Lung (tissue), 12 donors: ENCODE measurements around the gene TPRA1. TPM values are rescaled to one million over a fixed set of nuclear protein-coding genes. Genes with fewer than 3 reads are reported as not detected.
A peak's percentile ranks its signal among the peaks of the same experiment; 100 is the strongest.

Experiments
- ATAC-seq: fragments of 200-7000 bp; cut with Tn5 transposase; one replicate; pipeline ENCODE4 v1.9.1; 2020; ENCODE audit warnings: moderate number of reproducible peaks; ENCODE audit not compliant: insufficient read depth, low FRiP score
- DNase-seq, 3 donors: peaks; one replicate each; pipeline ENCODE4 v3.0.0-alpha.2; 2013 to 2017
- H3K27ac ChIP-seq, 2 donors: one replicate each; pipeline ENCODE4 v1.5.1; 2013; ENCODE audit warnings: mild to moderate bottlenecking in 2 of 2, moderate library complexity in 2 of 2, control low read depth in 1 of 2, inconsistent platforms in 1 of 2, low read depth in 1 of 2, low read length in 1 of 2
- H3K27me3 ChIP-seq, 3 donors: one replicate each; pipeline ENCODE4 v1.5.1; 2013; ENCODE audit warnings: low read length in 2 of 3; ENCODE audit not compliant: control insufficient read depth in 3 of 3, insufficient read depth in 3 of 3
- H3K36me3 ChIP-seq, 4 donors: one replicate each; pipeline ENCODE4 v1.5.1; 2013; ENCODE audit warnings: low read length in 4 of 4, mild to moderate bottlenecking in 1 of 4, moderate library complexity in 1 of 4; ENCODE audit not compliant: control insufficient read depth in 4 of 4, insufficient read depth in 4 of 4
- H3K4me1 ChIP-seq, 5 donors: one replicate each; pipeline ENCODE4 v1.5.1; 2013; ENCODE audit warnings: low read length in 5 of 5, mild to moderate bottlenecking in 2 of 5, moderate library complexity in 1 of 5; ENCODE audit not compliant: control insufficient read depth in 5 of 5, insufficient read depth in 5 of 5
- H3K4me3 ChIP-seq: one replicate; pipeline ENCODE4 v1.5.1; 2013; ENCODE audit warnings: mild to moderate bottlenecking, control low read depth, moderate library complexity
- H3K9ac ChIP-seq, 2 donors: one replicate each; pipeline ENCODE4 v1.5.1; 2013; ENCODE audit warnings: low read length in 2 of 2, control low read depth in 1 of 2; ENCODE audit not compliant: insufficient read depth in 1 of 2
- H3K9me3 ChIP-seq, 4 donors: one replicate each; pipeline ENCODE4 v1.5.1; 2013; ENCODE audit warnings: low read length in 3 of 4, mild to moderate bottlenecking in 1 of 4, moderate library complexity in 1 of 4; ENCODE audit not compliant: control insufficient read depth in 4 of 4, insufficient read depth in 3 of 4
- WGBS, 2 donors: extraction: QIAGEN DNeasy Blood & Tissue Kit; methylation state at CpG; one replicate each; pipeline ENCODE4 v1.1.7; 2013; 5-methylcytosine and 5-hydroxymethylcytosine counted together
- polyA plus RNA-seq, 2 donors: library from polyadenylated mRNA; stranded (reverse); fragments of 200-250 nt; gene quantifications; one replicate each; pipeline ENCODE4 v1.2.1, GENCODE V29; 2013
- total RNA-seq, 2 donors: library from RNA; depleted of rRNA in 1 of 2; stranded (reverse); fragments of >200 nt in 1 of 2; gene quantifications; one replicate each; pipeline ENCODE4 v1.2.1, GENCODE V29; 2014 to 2021
- TF ChIP-seq, protein P1 (sequence below): IDR thresholded peaks from 2 replicates; pipeline ENCODE4 v1.5.1; 2012; ENCODE audit warnings: mild to moderate bottlenecking; ENCODE audit errors: control extremely low read depth, extremely low read depth
- donor health status: control.
- donor health status: control.
- donor health status: Bipolar disorder and iron deficiency.
- donor health status: healthy.
- donor health status: DM: yes; HTN: yes; CAD: no.

TPRA1 gene
- total and polyA plus RNA-seq, 4 donors: 28.9 to 53.2 (median 38.0) TPM

DNA sequence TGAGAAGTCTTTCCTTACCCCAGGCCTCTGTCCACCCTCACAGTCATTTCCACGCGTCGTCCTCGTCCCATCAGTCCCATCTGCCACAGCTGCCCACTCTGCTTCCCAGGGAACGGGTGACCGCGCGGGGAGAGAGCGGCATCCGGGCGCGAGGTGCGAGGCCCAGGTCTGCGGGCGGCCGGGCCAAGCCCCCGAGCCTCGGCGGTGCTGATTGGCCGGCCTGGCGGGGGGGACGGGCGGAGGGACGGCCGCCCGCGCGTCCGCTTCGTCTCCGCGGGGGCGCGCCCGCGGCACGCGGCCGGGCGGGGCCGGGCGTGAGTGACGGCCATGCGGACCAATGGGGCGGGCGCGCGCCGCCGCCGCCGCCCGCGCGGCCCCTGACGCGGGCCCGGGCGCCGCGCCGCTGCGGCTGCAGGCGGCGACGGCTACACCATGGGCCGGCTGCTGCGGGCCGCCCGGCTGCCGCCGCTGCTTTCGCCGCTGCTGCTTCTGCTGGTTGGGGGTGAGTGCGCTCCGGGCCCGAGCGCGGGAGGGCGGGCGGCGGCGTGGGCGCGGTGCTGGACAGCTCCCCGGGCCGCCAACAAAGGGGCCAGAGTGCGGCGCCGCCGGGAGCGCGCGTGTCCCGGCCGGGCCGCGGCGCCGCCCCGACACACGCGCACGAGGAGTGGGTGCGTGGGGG, 38.4 kb upstream of the TPRA1 start, which contains the start of gene PODXL2:
TSS of gene PODXL2 (plus strand) at position 398 of the 679 bp plus-strand sequence. CDS start at position 433, 35 bp downstream.
- Histone ChIP-seq H3K4me3 (peak within 1 kb of the TSS; percentile 47), H3K36me3 (no peaks in the 10 kb centered on the region), H3K4me1 (peaks cover 0 to 16% (median 15%) of the 10 kb centered on the region in 5 donors), H3K27ac (no peak within 1 kb of the TSS), H3K9me3 (peaks cover 0 to 3% (median 0%) of the 10 kb centered on the region in 4 donors), H3K27me3 (peaks cover 0 to 15% (median 3%) of the 10 kb centered on the region in 3 donors), H3K9ac (no peak within 1 kb of the TSS)
- DNase-seq (peak; percentile 59 to 80 (median 73)), ATAC-seq (peak; percentile 55)
- 7 to 9% methylated on average over 35 to 105 of the region's 105 CpGs for WGBS, 2 donors
- TF ChIP-seq, protein P1, sequence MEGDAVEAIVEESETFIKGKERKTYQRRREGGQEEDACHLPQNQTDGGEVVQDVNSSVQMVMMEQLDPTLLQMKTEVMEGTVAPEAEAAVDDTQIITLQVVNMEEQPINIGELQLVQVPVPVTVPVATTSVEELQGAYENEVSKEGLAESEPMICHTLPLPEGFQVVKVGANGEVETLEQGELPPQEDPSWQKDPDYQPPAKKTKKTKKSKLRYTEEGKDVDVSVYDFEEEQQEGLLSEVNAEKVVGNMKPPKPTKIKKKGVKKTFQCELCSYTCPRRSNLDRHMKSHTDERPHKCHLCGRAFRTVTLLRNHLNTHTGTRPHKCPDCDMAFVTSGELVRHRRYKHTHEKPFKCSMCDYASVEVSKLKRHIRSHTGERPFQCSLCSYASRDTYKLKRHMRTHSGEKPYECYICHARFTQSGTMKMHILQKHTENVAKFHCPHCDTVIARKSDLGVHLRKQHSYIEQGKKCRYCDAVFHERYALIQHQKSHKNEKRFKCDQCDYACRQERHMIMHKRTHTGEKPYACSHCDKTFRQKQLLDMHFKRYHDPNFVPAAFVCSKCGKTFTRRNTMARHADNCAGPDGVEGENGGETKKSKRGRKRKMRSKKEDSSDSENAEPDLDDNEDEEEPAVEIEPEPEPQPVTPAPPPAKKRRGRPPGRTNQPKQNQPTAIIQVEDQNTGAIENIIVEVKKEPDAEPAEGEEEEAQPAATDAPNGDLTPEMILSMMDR: no peak

DNA sequence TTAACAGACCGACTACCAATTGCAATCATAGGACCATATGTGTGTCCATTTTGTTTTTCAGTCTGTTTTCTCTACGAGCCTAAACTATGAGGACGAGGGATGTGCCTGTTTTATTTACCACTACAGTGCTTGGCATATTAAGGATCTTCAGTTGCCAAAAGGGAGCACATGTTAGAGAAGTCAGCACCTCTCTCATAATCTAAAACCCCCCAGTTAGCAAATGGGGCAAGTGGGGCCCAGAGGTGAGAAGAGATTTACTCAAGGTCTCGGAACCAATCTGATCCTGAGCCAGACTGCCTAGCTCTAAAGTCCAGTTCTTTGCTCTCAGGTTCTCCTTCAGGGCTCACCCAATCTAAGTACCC, 37.9 kb upstream of the TPRA1 start:
- ATAC-seq (no peak), DNase-seq (peak in 2 of 3 donors; percentile 4 to 25)
- Histone ChIP-seq H3K36me3 (no peaks in the 10 kb centered on the region), H3K4me1 (peaks cover 0 to 16% (median 15%) of the 10 kb centered on the region in 5 donors), H3K9ac (no peak overlapping the region), H3K27me3 (peaks cover 0 to 15% (median 3%) of the 10 kb centered on the region in 3 donors), H3K9me3 (peaks cover 0 to 3% (median 0%) of the 10 kb centered on the region in 4 donors), H3K4me3 (no peak overlapping the region), H3K27ac (no peak overlapping the region)
- WGBS, 2 donors: 83 to 90% methylated on average over 4 of the region's 4 CpGs
- TF ChIP-seq, protein P1: no peak

DNA sequence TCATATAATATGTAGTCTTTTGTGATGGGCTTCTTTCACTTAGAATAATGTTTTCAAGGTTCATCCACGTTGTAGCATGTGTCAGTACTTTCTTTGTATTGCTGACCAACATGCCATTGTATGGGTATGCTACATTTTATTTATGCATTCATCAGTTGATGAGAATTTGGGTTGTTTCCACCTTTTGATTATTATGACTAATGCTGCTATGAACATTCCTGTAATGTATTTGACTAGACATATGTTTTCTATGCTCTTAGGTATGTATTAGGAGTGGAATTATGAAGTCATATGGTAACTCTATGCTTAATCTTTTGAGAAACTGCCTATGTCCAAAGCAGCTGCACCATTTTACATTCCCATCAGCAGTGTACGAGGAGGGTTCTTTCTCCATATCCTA, 35.3 kb upstream of the TPRA1 start:
- Histone ChIP-seq H3K9ac (no peak overlapping the region), H3K9me3 (peaks cover 0 to 3% (median 0%) of the 10 kb centered on the region in 4 donors), H3K4me3 (no peak overlapping the region), H3K27ac (no peak overlapping the region), H3K36me3 (peaks cover 0 to 10% (median 3%) of the 10 kb centered on the region in 4 donors), H3K4me1 (peaks cover 0 to 15% (median 5%) of the 10 kb centered on the region in 5 donors), H3K27me3 (peaks cover 0 to 15% (median 3%) of the 10 kb centered on the region in 3 donors)
- TF ChIP-seq, protein P1: no peak
- ATAC-seq: no peak
- DNase-seq: no peak
- WGBS, 2 donors: 59 to 60% methylated on average over 2 of the region's 2 CpGs
